Omental fat pad (tissue), 4 donors: ENCODE measurements around the gene BICC1. TPM values are rescaled to one million over a fixed set of nuclear protein-coding genes. Genes with fewer than 3 reads are reported as not detected.

Experiments
- ATAC-seq: fragments of 150-250 bp; one replicate; pipeline ENCODE4 v1.9.1; 2016; ENCODE audit warnings: mild to moderate bottlenecking, moderate library complexity; ENCODE audit not compliant: low FRiP score
- DNase-seq: peaks from one replicate; pipeline ENCODE4 v3.0.0-alpha.2; 2019; ENCODE audit warnings: low spot score
- CTCF ChIP-seq, 3 donors: fragments of 450-650 bp; IDR thresholded peaks; one replicate each; pipeline ENCODE4 v1.5.1; 2016 to 2017; ENCODE audit warnings: antibody characterized with exemption in 3 of 3, mild to moderate bottlenecking in 3 of 3, moderate library complexity in 2 of 3
- total RNA-seq, 4 donors: library from RNA; depleted of rRNA; stranded (reverse); fragments of >200 nt; gene quantifications; one replicate each; pipeline ENCODE4 v1.1.0, GENCODE V29; 2016

BICC1 gene, protein sequence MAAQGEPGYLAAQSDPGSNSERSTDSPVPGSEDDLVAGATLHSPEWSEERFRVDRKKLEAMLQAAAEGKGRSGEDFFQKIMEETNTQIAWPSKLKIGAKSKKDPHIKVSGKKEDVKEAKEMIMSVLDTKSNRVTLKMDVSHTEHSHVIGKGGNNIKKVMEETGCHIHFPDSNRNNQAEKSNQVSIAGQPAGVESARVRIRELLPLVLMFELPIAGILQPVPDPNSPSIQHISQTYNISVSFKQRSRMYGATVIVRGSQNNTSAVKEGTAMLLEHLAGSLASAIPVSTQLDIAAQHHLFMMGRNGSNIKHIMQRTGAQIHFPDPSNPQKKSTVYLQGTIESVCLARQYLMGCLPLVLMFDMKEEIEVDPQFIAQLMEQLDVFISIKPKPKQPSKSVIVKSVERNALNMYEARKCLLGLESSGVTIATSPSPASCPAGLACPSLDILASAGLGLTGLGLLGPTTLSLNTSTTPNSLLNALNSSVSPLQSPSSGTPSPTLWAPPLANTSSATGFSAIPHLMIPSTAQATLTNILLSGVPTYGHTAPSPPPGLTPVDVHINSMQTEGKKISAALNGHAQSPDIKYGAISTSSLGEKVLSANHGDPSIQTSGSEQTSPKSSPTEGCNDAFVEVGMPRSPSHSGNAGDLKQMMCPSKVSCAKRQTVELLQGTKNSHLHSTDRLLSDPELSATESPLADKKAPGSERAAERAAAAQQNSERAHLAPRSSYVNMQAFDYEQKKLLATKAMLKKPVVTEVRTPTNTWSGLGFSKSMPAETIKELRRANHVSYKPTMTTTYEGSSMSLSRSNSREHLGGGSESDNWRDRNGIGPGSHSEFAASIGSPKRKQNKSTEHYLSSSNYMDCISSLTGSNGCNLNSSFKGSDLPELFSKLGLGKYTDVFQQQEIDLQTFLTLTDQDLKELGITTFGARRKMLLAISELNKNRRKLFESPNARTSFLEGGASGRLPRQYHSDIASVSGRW
- 10 to 100 TPM; 14.8 to 44.6 (median 27.2) TPM for total RNA-seq

- TF ChIP-seq CTCF (IDR thresholded peaks at IDR 0.05), result no peak
- peak; percentile 84 for ATAC-seq
- DNase-seq, result no peak
Measured at GRCh38 chr10:58512491-58513187, at the start of gene BICC1. Gene BICC1 (plus strand): TSS chr10:58512872. CDS start chr10:58513144, 272 bp downstream.

DNA sequence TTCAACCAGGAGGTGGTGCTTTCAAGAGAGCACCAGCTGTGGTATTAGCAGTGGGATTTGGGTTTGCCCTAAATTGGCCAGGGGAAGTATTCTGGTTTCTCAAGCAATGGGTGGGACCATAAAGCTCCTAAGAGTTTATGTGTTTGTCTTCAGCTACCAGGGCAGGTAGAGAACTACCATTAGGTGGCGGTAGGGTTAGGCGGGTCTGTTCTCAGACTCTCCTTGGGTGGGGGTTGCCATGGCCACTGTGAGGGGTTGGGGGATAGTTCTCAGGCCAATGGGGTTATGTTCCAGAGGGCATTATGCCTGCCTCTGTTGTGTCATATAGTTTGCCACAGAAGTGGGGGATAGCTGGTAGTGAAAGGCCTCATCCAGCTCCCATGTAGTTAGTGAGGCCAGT lies 47.7 kb upstream of the BICC1 start:
- no peak for TF ChIP-seq CTCF (IDR thresholded peaks at IDR 0.05)
- DNase-seq (no peak), ATAC-seq (no peak)

DNA sequence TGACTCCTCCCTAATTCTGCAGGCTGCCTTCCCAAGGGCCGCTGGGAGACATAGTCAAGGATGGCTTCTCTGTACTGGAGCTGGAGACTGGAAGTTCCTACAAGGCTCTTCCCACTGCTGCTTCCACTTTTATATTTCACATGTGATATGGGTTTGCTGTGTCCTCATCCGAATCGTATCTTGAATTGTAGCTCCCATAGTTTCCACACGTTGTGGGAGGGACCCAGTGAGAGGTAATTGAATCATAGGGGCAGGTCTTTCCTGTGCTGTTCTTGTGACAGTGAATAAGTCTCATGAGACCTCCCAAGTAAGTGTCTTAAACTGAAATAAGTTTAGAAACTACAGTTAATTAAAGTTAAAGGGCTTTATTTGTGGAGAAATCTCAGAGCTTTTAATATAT lies 47.0 kb upstream of the BICC1 start:
- no peak for TF ChIP-seq CTCF (IDR thresholded peaks at IDR 0.05)
- DNase-seq (no peak), ATAC-seq (no peak)

DNA sequence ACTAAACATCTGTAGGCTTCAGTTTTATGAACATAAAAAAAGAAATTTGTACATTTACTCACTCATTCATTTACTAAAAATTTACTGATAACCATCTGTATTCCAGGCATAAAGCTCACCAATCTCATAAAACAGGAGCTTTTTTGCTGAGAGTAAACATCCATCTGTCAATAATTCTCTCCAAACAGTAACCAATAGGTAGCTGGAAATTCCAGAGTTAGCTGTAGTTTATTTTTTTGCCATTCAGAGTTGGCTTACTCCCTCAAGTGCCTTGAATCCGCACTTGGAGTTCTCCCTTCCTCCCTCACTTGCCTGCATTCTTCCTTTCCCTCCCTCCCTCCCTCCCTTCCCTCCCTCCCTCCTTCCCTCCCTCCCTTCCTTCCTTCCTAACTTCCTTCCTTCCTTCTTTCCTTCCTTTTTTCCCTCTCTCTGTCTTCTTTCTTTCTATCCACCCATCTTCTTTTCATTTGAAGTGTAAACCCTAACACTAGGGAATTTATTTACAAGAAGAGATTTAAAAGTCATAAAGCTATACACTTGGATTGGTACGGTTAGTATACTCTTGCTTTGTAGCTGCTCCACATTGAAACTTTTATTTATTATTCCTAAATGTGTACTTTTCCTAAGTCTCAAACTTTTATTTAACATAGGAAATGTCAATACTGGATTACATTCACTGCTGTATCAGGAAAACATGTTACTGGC lies 44.6 kb upstream of the BICC1 start:
- no peak for ATAC-seq
- no peak for TF ChIP-seq CTCF (IDR thresholded peaks at IDR 0.05)
- DNase-seq, result no peak

GRCh38 chr10:58473976-58474375 lies 38.7 kb upstream of the BICC1 start:
- peak; percentile 35 for ATAC-seq
- no peak for TF ChIP-seq CTCF (IDR thresholded peaks at IDR 0.05)

More at GRCh38 chr10:58473976-58474375, 38.7 kb upstream of the BICC1 start:
- no peak for DNase-seq
